AG10803 (cell line): ENCODE results near the gene INSC.
A peak's percentile ranks its signal among the peaks of the same experiment; 100 is the strongest.

Source experiments
- DNase-seq: peaks from one replicate; pipeline ENCODE4 v3.0.0; 2010; ENCODE audit warnings: low read depth
- H3K4me3 ChIP-seq: 2 replicates; pipeline ENCODE4 v1.5.1; 2011; ENCODE audit warnings: mild to moderate bottlenecking, low read length, control low read depth
- TF ChIP-seq, protein P1 (sequence below): conservative IDR thresholded peaks from 2 replicates; pipeline ENCODE4 v1.5.1; 2011; ENCODE audit warnings: mild to moderate bottlenecking, low read length, control low read depth, inconsistent platforms

INSC gene

DNA sequence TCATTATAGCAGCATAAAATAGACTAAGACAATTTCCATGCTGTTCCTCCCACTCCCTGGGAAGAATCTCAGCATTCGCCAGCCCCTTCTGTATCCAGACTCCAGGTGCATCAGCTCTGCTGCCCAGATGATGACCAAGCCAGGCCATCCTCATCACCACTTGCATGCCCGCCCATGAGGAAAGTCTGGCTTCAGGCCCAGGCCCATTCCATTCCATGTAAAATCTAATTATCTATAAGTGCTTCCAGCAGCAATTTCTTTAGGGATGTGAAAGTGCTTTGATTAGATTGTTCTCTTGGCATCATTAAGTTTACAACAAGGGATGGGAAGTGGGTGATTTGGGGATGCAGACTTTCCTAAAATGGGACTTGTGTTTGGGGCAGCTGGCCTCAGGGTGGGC lies 100.3 kb downstream of the INSC start:
- TF ChIP-seq, protein P1, sequence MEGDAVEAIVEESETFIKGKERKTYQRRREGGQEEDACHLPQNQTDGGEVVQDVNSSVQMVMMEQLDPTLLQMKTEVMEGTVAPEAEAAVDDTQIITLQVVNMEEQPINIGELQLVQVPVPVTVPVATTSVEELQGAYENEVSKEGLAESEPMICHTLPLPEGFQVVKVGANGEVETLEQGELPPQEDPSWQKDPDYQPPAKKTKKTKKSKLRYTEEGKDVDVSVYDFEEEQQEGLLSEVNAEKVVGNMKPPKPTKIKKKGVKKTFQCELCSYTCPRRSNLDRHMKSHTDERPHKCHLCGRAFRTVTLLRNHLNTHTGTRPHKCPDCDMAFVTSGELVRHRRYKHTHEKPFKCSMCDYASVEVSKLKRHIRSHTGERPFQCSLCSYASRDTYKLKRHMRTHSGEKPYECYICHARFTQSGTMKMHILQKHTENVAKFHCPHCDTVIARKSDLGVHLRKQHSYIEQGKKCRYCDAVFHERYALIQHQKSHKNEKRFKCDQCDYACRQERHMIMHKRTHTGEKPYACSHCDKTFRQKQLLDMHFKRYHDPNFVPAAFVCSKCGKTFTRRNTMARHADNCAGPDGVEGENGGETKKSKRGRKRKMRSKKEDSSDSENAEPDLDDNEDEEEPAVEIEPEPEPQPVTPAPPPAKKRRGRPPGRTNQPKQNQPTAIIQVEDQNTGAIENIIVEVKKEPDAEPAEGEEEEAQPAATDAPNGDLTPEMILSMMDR: no peak
- no peak overlapping the region for H3K4me3 ChIP-seq
- no peak for DNase-seq

DNA sequence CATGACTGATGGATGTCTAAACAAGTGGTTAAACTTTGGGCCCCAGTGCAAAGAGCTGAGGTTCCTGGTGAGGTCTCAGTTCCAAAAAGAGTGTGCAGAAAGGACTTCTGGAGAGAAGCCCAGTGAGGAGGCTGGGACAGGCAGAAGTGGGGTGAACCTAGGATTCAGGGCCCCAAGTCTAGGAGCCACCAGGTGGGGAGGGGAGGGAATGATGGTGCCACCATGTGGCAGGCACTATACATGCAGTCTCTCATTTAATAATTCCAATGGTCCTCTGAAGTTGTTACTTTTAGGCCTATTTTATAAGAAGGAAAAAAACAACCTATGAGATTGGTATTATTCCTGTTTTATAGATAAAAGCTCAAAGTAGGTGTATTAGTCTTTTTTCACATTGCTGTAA lies 102.0 kb downstream of the INSC start:
- TF ChIP-seq, protein P1: peak; percentile 52
- DNase-seq: no peak
- no peak overlapping the region for H3K4me3 ChIP-seq

DNA sequence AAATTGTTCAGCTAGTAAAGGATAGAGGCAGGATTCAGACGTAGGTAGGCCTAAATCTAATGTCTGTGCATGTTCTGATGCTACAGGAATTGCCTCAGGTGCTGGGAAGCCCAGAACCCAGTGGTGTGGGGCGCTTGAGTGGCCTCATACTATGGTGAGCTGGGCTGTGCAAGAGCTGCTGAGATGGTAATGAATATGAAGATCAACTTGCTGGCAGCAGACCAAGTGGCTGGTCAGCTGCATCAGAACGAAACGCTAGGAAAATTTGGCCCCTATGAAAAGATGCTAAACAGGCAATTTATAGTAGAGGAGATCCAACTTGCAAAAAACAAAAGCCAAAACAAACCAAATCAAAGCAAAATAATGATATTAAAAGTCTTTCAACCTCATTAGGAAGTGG lies 102.7 kb downstream of the INSC start:
- no peak for DNase-seq
- TF ChIP-seq, protein P1: no peak

DNA sequence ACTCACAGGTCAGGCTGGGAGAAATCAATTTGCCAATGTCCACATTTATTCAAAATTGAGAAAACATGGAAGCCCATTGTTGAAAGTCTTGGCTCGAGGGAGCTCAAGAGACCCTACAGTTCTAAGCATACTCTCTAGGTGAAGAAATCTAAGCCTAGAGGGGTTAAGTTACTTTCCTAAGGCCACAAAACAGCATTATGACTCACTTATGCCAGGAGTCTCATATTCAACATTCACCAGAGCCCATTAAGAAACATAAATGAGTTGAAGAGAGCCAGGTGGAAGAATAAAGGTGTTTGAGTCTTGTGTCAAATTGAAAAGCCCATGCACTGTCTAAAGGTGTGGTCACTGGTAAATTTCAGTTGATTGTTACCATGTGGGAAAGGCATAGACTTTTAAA lies 108.1 kb downstream of the INSC start:
- TF ChIP-seq, protein P1: no peak
- no peak for DNase-seq
- no peak overlapping the region for H3K4me3 ChIP-seq

More for the DNA sequence above, 102.7 kb downstream of the INSC start:
- no peak overlapping the region for H3K4me3 ChIP-seq

DNA sequence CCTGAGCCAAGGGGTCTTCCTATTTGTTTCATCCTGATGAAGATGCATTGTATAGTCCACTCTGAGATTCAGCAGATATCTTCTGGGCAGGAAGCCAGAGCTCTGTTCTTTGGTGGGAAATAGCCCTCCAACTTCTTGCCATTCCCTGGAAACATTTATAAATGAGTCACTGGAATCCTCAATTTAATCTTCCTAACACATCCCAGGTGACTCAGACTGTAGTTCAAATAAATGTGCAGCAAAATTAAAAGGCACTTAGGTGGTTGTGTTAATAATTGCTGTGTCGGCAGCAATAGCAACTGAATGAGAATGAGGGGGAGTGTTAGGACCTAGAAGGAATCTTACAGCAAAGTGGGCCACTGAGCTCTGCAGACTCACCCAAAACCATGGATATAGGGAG lies 108.6 kb downstream of the INSC start:
- H3K4me3 ChIP-seq: no peak overlapping the region
- DNase-seq: no peak
- TF ChIP-seq, protein P1: no peak

DNA sequence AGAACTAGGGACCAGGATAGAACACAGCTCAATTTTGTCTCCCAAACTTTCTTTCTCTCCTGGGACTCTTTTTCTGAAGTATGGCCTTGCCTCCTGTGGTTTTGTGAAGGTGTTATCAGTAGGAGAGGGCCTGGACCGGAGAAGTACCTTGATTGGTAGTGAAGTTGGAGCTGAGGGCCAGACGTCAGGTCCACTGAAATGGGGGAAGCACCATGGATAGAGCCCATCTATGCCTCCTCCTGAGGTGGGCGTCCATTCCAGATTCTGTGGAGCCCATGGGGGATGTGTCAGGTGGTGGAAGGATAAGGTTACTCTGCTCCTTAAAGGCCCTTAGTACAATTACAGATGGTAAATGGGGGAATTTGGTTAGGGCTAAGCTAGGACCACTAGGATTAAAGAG lies 109.7 kb downstream of the INSC start:
- TF ChIP-seq, protein P1: no peak
- H3K4me3 ChIP-seq: no peak overlapping the region
- DNase-seq: no peak

DNA sequence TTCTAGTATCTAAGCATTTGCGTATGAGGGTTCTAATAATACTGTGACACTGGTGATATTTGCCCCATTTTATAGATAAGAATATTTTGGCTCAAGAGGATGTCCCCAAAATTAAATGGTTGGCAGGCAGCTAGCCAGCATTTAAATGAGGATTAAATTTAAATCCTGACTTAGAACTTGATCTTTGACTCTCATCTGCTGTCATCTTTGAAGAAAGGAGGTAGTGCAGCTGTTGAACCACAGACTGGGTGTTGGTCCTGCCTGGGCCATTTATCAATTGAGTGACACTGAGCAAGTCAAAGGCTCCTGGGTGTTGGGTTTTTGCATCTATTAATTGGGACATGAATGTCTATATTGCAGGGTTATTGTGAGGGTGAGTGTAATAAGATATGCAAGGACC lies 112.3 kb downstream of the INSC start:
- no peak for DNase-seq
- TF ChIP-seq, protein P1: no peak
- H3K4me3 ChIP-seq: no peak overlapping the region
